ENCODE results near the gene CREB3L2.

CREB3L2 gene

GRCh38 chr7:137879357-137880158 lies 122.3 kb downstream of the CREB3L2 start:
- H3K4me3 ChIP-seq (replicated peaks; ENCODE audit: insufficient read depth, low read length), result no peak overlapping the region
- TF ChIP-seq POLR2AphosphoS5 (IDR thresholded peaks at IDR 0.05; ENCODE audit: low read depth), result no peak
- no peak for TF ChIP-seq REST (IDR thresholded peaks at IDR 0.05; ENCODE audit: insufficient replicate concordance, low read depth)
- TF ChIP-seq CTCF (IDR thresholded peaks at IDR 0.05; ENCODE audit: insufficient read depth, low read length), result no peak
- no peak for TF ChIP-seq GABPA (IDR thresholded peaks at IDR 0.05; ENCODE audit: low read depth)
- TF ChIP-seq SPI1 (IDR thresholded peaks at IDR 0.05; ENCODE audit: borderline replicate concordance, low read depth), result no peak
- no peak overlapping the region; the same call in 1 of the 2 replicates for H3K27ac ChIP-seq (replicated peaks)
- peak in 1 of 2 experiments; percentile 19 for DNase-seq (ENCODE audit: low read depth in 1 of 2, low spot score in 1 of 2)
- no peaks in the 10 kb centered on the region for H3K27me3 ChIP-seq (ENCODE audit: insufficient read depth, poor library complexity, severe bottlenecking)

- H3K27ac ChIP-seq (replicated peaks), result peak overlapping the region; percentile 40
- no peak for TF ChIP-seq POLR2AphosphoS5 (IDR thresholded peaks at IDR 0.05; ENCODE audit: low read depth)
- TF ChIP-seq REST (IDR thresholded peaks at IDR 0.05; ENCODE audit: insufficient replicate concordance, low read depth), result no peak
- TF ChIP-seq SPI1 (IDR thresholded peaks at IDR 0.05; ENCODE audit: borderline replicate concordance, low read depth), result no peak
- TF ChIP-seq CTCF (IDR thresholded peaks at IDR 0.05; ENCODE audit: insufficient read depth, low read length), result no peak
- TF ChIP-seq GABPA (IDR thresholded peaks at IDR 0.05; ENCODE audit: low read depth), result no peak
- no peaks in the 10 kb centered on the region for H3K27me3 ChIP-seq (ENCODE audit: insufficient read depth, poor library complexity, severe bottlenecking)
- no peak overlapping the region for H3K4me3 ChIP-seq (replicated peaks; ENCODE audit: insufficient read depth, low read length)
- DNase-seq (ENCODE audit: low read depth in 1 of 2, low spot score in 1 of 2), result no peak
These were observed 123.4 kb downstream of the CREB3L2 start for GRCh38 chr7:137878333-137878961.

- no peaks in the 10 kb centered on the region for H3K27me3 ChIP-seq (ENCODE audit: insufficient read depth, poor library complexity, severe bottlenecking)
- H3K27ac ChIP-seq (replicated peaks), result no peak overlapping the region
- TF ChIP-seq SPI1 (IDR thresholded peaks at IDR 0.05; ENCODE audit: borderline replicate concordance, low read depth) (no peak), POLR2AphosphoS5 (IDR thresholded peaks at IDR 0.05; ENCODE audit: low read depth) (no peak), CTCF (IDR thresholded peaks at IDR 0.05; ENCODE audit: insufficient read depth, low read length) (no peak), GABPA (IDR thresholded peaks at IDR 0.05; ENCODE audit: low read depth) (no peak), REST (IDR thresholded peaks at IDR 0.05; ENCODE audit: insufficient replicate concordance, low read depth) (no peak)
These were observed 124.7 kb downstream of the CREB3L2 start for GRCh38 chr7:137877027-137877675.

More at GRCh38 chr7:137877027-137877675, 124.7 kb downstream of the CREB3L2 start:
- no peak for DNase-seq (ENCODE audit: low read depth in 1 of 2, low spot score in 1 of 2)
- no peak overlapping the region for H3K4me3 ChIP-seq (replicated peaks; ENCODE audit: insufficient read depth, low read length)

Data from HL-60 (cell line).